BLaER1 treated with 17β-estradiol and CSF1 and Interleukin-3, amounts not matched to agents 10 nM and 100 nM (cell line): ENCODE measurements around the gene SPAG4.

Experiments used
- H3K27ac ChIP-seq, 11 experiments: shearing (Covaris generic); formaldehyde crosslinking; 2 replicates each; pipeline ENCODE4 v1.8.1; 2022
- H3K27me3 ChIP-seq, 11 experiments: shearing (Covaris generic); formaldehyde crosslinking; 2 replicates each; pipeline ENCODE4 v1.8.1; 2022
- H3K36me3 ChIP-seq, 11 experiments: shearing (Covaris generic); formaldehyde crosslinking; 2 replicates each; pipeline ENCODE4 v1.8.1; 2022
- H3K4me1 ChIP-seq, 10 experiments: shearing (Covaris generic); formaldehyde crosslinking; 2 replicates each; pipeline ENCODE4 v1.8.1; 2022
- H3K4me2 ChIP-seq, 11 experiments: shearing (Covaris generic); formaldehyde crosslinking; 2 replicates each; pipeline ENCODE4 v1.8.1; 2022
- H3K4me3 ChIP-seq, 10 experiments: shearing (Covaris generic); formaldehyde crosslinking; 2 replicates each; pipeline ENCODE4 v1.8.1; 2022
- H3K9ac ChIP-seq, 11 experiments: shearing (Covaris generic); formaldehyde crosslinking; 2 replicates each; pipeline ENCODE4 v1.8.1; 2022
- H3K9me3 ChIP-seq, 11 experiments: shearing (Covaris generic); formaldehyde crosslinking; replicated peaks in 1 of 11; 2 replicates each; pipeline ENCODE4 v1.8.1; 2022
- H4K20me1 ChIP-seq, 11 experiments: shearing (Covaris generic); formaldehyde crosslinking; 2 replicates each; pipeline ENCODE4 v1.8.1; 2022
- Cebpa-rat ChIP-seq, 11 experiments: shearing (Covaris generic); IDR thresholded peaks; 2 replicates each; pipeline ENCODE4 v1.8.1; 2022

The SPAG4 gene

DNA sequence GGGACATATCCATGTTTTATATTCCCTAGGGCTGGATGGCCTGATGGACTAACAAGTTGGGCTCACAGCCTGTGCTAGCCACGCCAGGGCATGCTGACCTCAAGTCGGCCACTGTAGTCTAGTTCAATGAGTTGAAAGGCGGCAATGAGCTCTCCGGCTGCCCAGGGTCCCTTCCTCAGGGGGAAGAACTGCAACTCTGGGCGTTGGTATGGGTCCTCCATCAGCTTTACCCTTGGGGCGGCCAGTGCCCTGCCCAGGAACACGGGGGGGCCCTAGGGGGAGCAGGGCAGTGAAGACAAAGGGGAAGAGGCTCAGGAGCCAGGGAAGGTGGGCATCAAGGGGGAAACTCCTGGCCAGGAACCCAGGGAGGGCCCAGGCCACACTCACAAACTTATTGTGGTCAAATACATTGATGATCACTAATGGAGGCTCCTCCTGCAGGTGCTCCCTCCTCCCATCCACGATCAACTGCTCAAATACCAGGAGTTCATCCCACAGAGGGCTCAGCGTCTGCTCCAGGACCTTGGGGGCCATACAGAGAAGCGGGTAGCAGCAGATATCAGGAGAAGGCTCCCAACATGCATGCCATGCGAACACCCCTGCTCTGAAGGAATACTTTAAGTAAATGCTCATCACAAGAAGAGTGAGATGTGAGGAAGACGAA lies 32.8 kb upstream of the SPAG4 start:
- Histone ChIP-seq H3K27me3 (no peaks in the 10 kb centered on the region), H3K9ac (no peak overlapping the region), H3K4me3 (no peak overlapping the region), H3K4me2 (no peak overlapping the region), H3K9me3 (peaks cover 11 to 16% (median 14%) of the 10 kb centered on the region in 11 experiments; a peak in 19 of 22 replicates), H4K20me1 (no peaks in the 10 kb centered on the region), H3K27ac (no peak overlapping the region), H3K4me1 (no peaks in the 10 kb centered on the region), H3K36me3 (no peaks in the 10 kb centered on the region)
- TF ChIP-seq Cebpa-rat (IDR thresholded peaks at IDR 0.05), result no peak

DNA sequence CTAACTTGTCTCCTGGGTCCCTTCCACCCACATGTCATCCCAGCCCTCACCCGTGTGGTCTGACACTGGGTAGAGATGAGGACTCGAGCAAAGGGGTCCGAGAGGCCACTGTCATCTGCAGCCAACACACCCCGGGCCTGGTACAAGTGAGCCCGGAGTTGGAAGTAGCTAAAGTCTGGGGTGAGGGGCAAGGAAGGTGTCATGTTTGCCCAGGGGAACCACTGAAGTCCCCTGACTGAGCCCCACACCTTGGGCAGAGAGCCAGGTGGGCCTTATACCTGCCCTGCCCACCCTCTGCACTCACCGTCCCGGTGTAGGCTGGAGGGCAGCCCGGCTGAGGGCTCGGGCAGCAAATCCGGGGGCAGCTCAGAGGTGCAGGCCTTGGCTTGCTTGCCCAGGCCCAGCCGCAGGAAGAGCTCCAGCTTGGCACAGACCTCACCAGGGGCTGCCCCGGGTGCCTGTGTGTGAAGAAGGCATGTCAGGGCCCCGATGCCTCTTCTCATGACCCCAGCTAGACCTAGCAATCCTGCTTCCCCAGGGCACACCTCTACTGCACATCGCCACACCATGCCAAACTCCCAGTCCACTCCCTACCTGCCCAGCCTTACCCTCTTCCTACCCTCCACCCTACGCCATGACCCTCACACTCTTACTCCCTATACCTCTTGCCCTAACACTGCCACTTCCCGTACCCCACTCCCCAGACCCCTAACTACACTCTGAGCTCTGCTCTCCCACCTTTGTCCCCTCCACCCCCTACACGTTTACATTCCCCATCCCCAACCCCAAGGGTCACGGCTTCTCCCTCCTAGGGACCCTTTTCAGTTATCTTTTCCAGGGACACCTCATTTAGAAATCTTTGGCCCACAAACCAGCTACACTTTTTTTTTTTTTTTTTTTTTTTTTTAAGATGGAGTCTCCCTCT lies 31.7 kb upstream of the SPAG4 start:
- no peaks in the 10 kb centered on the region for H3K36me3 ChIP-seq
- no peaks in the 10 kb centered on the region for H3K4me1 ChIP-seq

DNA sequence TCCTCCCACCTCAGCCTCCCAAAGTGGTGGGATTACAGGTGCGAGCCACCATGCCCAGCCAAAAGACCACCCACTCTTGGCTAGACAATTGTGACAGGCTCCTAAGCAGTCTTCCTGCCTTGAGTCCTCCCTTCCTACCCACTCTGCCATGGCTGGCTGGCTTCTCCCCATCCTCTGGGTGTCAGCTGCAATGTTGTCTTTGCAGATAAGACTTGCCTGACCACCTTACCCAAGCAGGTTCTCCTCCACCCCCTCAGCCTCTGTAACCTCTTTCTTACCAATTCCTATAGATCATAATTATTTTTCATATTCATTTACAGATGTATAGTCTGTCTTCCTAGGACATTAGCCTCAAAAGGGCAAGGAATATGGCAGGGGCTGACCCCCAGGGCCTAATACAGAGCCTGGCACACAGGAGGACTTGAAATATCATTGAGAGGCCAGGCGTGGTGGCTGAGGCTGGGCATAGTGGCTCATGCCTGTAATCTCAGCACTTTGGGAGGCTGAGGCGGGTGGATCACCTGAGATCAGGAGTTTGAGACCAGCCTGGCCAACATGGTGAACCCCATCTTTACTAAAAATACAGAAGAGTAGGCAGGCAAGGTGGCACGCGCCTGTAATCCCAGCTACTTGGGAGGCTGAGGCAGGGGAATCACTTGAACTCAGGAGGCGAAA lies 28.7 kb upstream of the SPAG4 start:
- no peak for TF ChIP-seq Cebpa-rat (IDR thresholded peaks at IDR 0.05)
- H3K4me1 ChIP-seq, result peaks cover 0 to 3% (median under 1%) of the 10 kb centered on the region in 10 experiments; a peak in 4 of 20 replicates
- no peaks in the 10 kb centered on the region for H3K36me3 ChIP-seq
- H3K27ac ChIP-seq, result no peak overlapping the region
- peaks cover 4 to 10% (median 6%) of the 10 kb centered on the region in 11 experiments; a peak in 19 of 22 replicates for H3K9me3 ChIP-seq
- H3K4me3 ChIP-seq, result no peak overlapping the region
- no peak overlapping the region for H3K9ac ChIP-seq
- no peaks in the 10 kb centered on the region for H4K20me1 ChIP-seq
- no peak overlapping the region for H3K4me2 ChIP-seq
- H3K27me3 ChIP-seq, result no peaks in the 10 kb centered on the region

More for the DNA sequence above, 31.7 kb upstream of the SPAG4 start:
- peaks cover 11 to 16% (median 14%) of the 10 kb centered on the region in 11 experiments; a peak in 19 of 22 replicates for H3K9me3 ChIP-seq
- H3K27ac ChIP-seq, result no peak overlapping the region
- TF ChIP-seq Cebpa-rat (IDR thresholded peaks at IDR 0.05), result no peak
- H3K4me2 ChIP-seq, result no peak overlapping the region
- no peaks in the 10 kb centered on the region for H4K20me1 ChIP-seq
- H3K9ac ChIP-seq, result no peak overlapping the region
- H3K27me3 ChIP-seq, result no peaks in the 10 kb centered on the region
- no peak overlapping the region for H3K4me3 ChIP-seq

DNA sequence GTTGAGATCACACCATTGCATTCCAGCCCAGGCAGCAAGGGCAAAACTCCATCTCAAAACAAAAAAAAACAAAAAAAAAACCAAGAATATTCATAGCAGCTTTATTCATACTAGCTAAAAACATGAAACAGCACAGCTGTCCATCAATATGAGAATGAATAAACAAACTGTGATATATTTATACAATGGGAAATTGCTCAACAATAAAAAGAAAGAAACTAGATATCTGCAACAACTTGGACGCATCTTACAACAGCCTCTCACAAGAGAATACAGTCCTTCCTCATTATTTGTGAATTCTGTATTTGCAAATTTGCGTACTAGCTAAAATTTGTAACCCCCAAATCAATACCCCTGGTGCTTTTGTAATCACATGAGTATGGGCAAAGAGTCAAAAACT lies 28.2 kb upstream of the SPAG4 start:
- no peak overlapping the region for H3K4me2 ChIP-seq
- H3K36me3 ChIP-seq, result no peaks in the 10 kb centered on the region
- no peak overlapping the region for H3K4me3 ChIP-seq
- H3K27ac ChIP-seq, result no peak overlapping the region
- H3K9me3 ChIP-seq, result peaks cover 0 to 5% (median under 1%) of the 10 kb centered on the region in 11 experiments; a peak in 7 of 22 replicates
- no peaks in the 10 kb centered on the region for H4K20me1 ChIP-seq
- TF ChIP-seq Cebpa-rat (IDR thresholded peaks at IDR 0.05), result no peak
- H3K9ac ChIP-seq, result no peak overlapping the region
- H3K27me3 ChIP-seq, result no peaks in the 10 kb centered on the region
- peaks cover 0 to 8% (median 5%) of the 10 kb centered on the region in 10 experiments; a peak in 10 of 20 replicates for H3K4me1 ChIP-seq

DNA sequence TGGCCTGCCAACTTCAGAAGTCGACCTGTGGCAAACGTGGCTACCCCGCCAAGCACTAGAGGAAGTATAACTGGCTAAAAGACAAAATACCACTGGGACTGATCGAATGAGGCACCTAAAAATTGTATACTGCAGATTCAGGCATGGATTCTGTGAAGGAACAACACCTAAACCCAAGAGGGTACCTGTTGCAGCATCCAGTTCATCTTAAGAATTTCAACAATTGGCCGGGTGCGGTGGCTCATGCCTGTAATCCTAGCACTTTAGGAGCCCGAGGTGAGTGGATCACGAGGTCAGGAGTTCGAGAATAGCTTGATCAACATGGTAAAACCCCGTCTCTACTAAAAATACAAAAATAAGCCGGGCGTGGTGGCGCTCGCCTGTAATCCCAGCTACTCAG lies 27.2 kb upstream of the SPAG4 start:
- Histone ChIP-seq H3K4me3 (no peak overlapping the region), H3K27ac (no peak overlapping the region), H3K4me1 (peaks cover 0 to 13% (median 8%) of the 10 kb centered on the region in 10 experiments; a peak in 10 of 20 replicates), H3K36me3 (no peaks in the 10 kb centered on the region), H3K4me2 (no peak overlapping the region), H3K9me3 (no peaks in the 10 kb centered on the region), H3K9ac (no peak overlapping the region), H4K20me1 (no peaks in the 10 kb centered on the region), H3K27me3 (no peaks in the 10 kb centered on the region)
- no peak for TF ChIP-seq Cebpa-rat (IDR thresholded peaks at IDR 0.05)

- H3K9me3 ChIP-seq, result no peaks in the 10 kb centered on the region
- H3K9ac ChIP-seq, result no peak overlapping the region
- H3K27me3 ChIP-seq, result no peaks in the 10 kb centered on the region
- TF ChIP-seq Cebpa-rat (IDR thresholded peaks at IDR 0.05), result no peak
- no peaks in the 10 kb centered on the region for H4K20me1 ChIP-seq
- no peaks in the 10 kb centered on the region for H3K36me3 ChIP-seq
- no peak overlapping the region for H3K4me3 ChIP-seq
- peak overlapping the region in 6 of 11 experiments; percentile 6 to 47 (median 20); a peak in 10 of 22 replicates for H3K4me2 ChIP-seq
- H3K27ac ChIP-seq, result no peak overlapping the region
- H3K4me1 ChIP-seq, result peaks cover 0 to 13% (median 8%) of the 10 kb centered on the region in 10 experiments; a peak in 10 of 20 replicates
Observed at GRCh38 chr20:35592339-35592974, 23.2 kb upstream of the SPAG4 start.

DNA sequence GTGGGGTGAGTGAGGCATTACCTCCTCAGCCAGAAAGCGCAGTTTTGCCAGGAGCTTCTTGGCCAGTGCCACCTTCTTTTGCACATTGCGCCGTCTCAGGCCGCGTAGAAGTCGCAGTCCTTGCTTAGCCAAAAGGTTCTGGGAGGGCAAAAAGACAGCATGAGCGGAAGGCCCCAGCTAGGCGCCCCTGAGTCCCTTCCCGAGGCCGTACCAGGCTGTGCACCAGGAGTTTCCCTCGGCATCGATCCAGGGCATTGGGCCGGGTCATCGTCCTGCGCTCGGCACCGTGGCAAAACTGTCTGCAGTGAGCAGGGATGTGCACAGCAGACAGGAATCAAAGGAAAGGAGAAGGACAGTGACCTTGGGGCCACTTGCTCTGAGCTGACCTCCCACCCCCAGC lies 20.2 kb upstream of the SPAG4 start:
- TF ChIP-seq Cebpa-rat (IDR thresholded peaks at IDR 0.05), result no peak
- H3K36me3 ChIP-seq, result no peaks in the 10 kb centered on the region

GRCh38 chr20:35595901-35596300 lies 19.7 kb upstream of the SPAG4 start:
- Histone ChIP-seq H3K36me3 (no peaks in the 10 kb centered on the region), H3K27ac (no peak overlapping the region), H3K4me2 (no peak overlapping the region), H3K4me1 (peaks cover under 1 to 14% (median 9%) of the 10 kb centered on the region in 10 experiments; a peak in 18 of 20 replicates), H4K20me1 (peaks cover 0 to 10% (median 0%) of the 10 kb centered on the region in 11 experiments; a peak in 2 of 22 replicates), H3K9me3 (no peaks in the 10 kb centered on the region), H3K27me3 (peaks cover 11 to 19% (median 15%) of the 10 kb centered on the region in 11 experiments), H3K4me3 (no peak overlapping the region), H3K9ac (no peak overlapping the region)
- TF ChIP-seq Cebpa-rat (IDR thresholded peaks at IDR 0.05), result no peak

More for the DNA sequence above, 20.2 kb upstream of the SPAG4 start:
- Histone ChIP-seq H3K4me2 (no peak overlapping the region), H3K4me3 (no peak overlapping the region), H3K27me3 (peaks cover 6 to 14% (median 11%) of the 10 kb centered on the region in 11 experiments; a peak in 20 of 22 replicates), H3K9ac (no peak overlapping the region), H3K4me1 (peaks cover 0 to 13% (median 8%) of the 10 kb centered on the region in 10 experiments; a peak in 10 of 20 replicates), H4K20me1 (0 out of 22 replicates have a peak, but pooled peaks cover 0 to 6% (median 0%) of the 10 kb centered on the region in 11 experiments), H3K9me3 (no peaks in the 10 kb centered on the region), H3K27ac (no peak overlapping the region)
